Stimulated activated CD4-positive, alpha-beta T cell treated with anti-CD3 and anti-CD28 coated beads, Interleukin-4, amount 100 ng/mL, for 4 hours (primary cell): ENCODE measurements around the gene ELK3.
"Not testable (repeated sequence)": the region's sequence is repeated elsewhere in the genome, so short reads cannot be mapped to it uniquely, and the experiment has no call there.

Experiments used
- DNase-seq, 2 experiments: peaks; one replicate each; pipeline ENCODE4 v3.0.0-alpha.2; 2020

ELK3 gene

GRCh38 chr12:96315741-96316481 lies 121.7 kb downstream of the ELK3 start:
- peak in 1 of 2 experiments; percentile 20 for DNase-seq

GRCh38 chr12:96317801-96318200 lies 123.6 kb downstream of the ELK3 start:
- DNase-seq, result not testable (repeated sequence)
